Stimulated activated naive CD8-positive, alpha-beta T cell treated with anti-CD3 and anti-CD28 coated beads, Interleukin-15, Interleukin-2, amounts not matched to agents 100 ng/mL and 50 ng/mL, for 24 hours (primary cell): ENCODE data around the gene CAD.
"Not testable (repeated sequence)": the region's sequence is repeated elsewhere in the genome, so short reads cannot be mapped to it uniquely, and the experiment has no call there.

Experiments used
- H3K27ac Mint-ChIP-seq: one replicate; pipeline ENCODE4 v1.8.0; 2021; ENCODE audit warnings: mild to moderate bottlenecking, mixed read lengths
- H3K27me3 Mint-ChIP-seq: one replicate; pipeline ENCODE4 v1.8.0; 2021; ENCODE audit warnings: mixed read lengths
- H3K36me3 Mint-ChIP-seq: one replicate; pipeline ENCODE4 v1.8.0; 2021; ENCODE audit warnings: low read depth, mixed read lengths
- H3K4me1 Mint-ChIP-seq: one replicate; pipeline ENCODE4 v1.8.0; 2021; ENCODE audit warnings: low read depth, mixed read lengths
- H3K4me3 Mint-ChIP-seq: one replicate; pipeline ENCODE4 v1.8.0; 2021; ENCODE audit warnings: mild to moderate bottlenecking, mixed read lengths
- H3K9me3 Mint-ChIP-seq: one replicate; pipeline ENCODE4 v1.8.0; 2021; ENCODE audit warnings: mixed read lengths

The CAD gene

DNA sequence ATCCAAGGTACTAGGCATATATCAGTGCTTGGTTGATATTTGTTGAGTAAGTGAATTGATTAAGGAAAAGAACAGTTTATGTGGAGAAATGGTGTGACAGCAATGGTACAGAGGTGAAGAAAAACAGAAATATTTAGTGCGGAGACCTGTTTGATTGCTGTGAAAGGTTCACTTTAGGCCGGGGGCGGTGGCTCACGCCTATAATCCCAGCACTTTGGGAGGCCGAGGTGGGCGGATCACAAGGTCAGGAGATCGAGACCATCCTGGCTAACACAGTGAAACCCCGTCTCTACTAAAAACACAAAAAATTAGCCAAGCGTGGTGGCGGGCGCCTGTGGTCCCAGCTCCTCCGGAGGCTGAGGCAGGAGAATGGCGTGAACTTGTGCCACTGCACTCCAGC, 51.1 kb downstream of the CAD start:
- H3K4me1 Mint-ChIP-seq: peaks cover 16% of the 10 kb centered on the region

DNA sequence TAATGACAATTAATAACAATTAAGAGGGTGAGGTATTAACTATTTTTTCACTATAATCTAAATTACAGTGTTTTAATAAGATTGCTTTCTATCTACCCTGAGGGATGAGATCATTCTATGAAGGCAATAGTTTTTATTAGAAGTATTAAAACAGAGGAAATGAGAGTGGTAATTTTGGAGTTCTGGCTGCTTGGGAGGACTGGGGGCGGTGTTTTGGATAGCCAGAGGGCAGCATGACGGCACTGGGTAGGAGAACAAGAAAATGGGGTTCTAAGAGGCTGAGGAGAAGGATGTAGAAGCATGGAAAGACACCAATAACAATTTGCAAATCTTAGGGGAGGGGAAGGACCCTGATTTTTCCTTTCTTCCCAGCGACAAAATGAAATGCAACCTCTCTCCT, 53.0 kb downstream of the CAD start:
- Mint-ChIP-seq H3K36me3 (no peaks in the 10 kb centered on the region), H3K9me3 (no peaks in the 10 kb centered on the region), H3K27ac (no peak overlapping the region), H3K4me3 (no peak overlapping the region), H3K27me3 (peaks cover 4% of the 10 kb centered on the region), H3K4me1 (peaks cover 5% of the 10 kb centered on the region)

More for the DNA sequence above, 51.1 kb downstream of the CAD start:
- H3K9me3 Mint-ChIP-seq, H3K36me3 Mint-ChIP-seq, H3K4me3 Mint-ChIP-seq, H3K27ac Mint-ChIP-seq: not testable (repeated sequence)
- peaks cover 15% of the 10 kb centered on the region for H3K27me3 Mint-ChIP-seq

DNA sequence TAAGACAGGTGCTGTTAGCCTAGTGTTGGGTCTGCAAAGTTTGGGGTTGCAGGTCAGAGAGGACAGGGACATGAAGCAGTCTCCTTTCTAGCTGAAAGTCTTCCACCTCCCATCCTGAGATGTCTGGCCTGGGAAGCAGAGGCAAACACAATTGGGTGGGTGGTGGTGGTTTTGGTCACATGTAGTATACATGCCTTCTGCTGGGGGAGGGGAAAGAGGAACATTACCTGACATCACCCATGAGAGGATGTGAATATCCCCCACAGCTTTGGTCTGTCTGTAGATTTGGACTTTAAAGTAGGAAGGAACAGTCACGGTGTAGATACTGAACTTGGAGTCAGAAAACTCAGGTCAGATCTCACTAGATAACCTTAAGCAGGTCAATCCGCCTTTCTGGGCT, 53.5 kb downstream of the CAD start:
- Mint-ChIP-seq H3K36me3 (no peaks in the 10 kb centered on the region), H3K27me3 (peaks cover 4% of the 10 kb centered on the region), H3K4me1 (no peaks in the 10 kb centered on the region), H3K4me3 (no peak overlapping the region), H3K27ac (no peak overlapping the region), H3K9me3 (no peaks in the 10 kb centered on the region)

DNA sequence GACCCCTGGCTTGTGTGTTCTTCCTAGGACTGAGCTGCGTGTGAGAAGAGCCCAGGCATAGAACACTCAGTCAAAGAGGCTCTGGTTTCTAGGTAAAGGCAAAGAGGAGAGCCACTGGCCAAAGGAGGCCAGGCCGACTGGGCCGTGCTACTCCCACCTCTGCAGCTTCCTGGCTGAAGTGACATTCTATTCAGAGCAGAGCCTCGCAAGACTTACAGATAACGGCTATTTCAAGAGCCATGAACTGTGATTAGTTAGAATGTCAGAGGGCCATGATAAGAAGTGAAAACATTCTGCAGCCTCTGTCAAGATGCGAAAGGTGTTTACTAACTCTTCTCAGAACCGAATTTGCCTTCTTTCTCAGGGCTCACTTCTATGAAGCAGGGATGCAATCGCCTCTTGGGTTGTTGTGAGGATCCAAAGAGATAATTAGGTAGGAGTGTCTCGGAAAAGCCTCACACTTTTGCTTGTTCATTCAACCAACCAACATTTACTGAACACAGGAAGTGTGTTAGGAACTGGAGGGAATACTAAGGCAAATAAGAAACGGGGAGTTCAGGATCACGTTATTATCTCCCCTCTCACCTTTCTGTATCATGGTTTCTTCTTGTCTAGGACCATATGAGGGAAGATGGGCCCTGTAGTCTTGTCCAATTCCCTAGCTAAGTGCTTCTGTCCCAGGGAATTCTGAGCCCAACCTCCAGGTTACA, 54.6 kb downstream of the CAD start:
- Mint-ChIP-seq H3K27me3 (peaks cover 4% of the 10 kb centered on the region), H3K27ac (no peak overlapping the region), H3K4me3 (no peak overlapping the region), H3K36me3 (no peaks in the 10 kb centered on the region), H3K9me3 (no peaks in the 10 kb centered on the region), H3K4me1 (no peaks in the 10 kb centered on the region)

DNA sequence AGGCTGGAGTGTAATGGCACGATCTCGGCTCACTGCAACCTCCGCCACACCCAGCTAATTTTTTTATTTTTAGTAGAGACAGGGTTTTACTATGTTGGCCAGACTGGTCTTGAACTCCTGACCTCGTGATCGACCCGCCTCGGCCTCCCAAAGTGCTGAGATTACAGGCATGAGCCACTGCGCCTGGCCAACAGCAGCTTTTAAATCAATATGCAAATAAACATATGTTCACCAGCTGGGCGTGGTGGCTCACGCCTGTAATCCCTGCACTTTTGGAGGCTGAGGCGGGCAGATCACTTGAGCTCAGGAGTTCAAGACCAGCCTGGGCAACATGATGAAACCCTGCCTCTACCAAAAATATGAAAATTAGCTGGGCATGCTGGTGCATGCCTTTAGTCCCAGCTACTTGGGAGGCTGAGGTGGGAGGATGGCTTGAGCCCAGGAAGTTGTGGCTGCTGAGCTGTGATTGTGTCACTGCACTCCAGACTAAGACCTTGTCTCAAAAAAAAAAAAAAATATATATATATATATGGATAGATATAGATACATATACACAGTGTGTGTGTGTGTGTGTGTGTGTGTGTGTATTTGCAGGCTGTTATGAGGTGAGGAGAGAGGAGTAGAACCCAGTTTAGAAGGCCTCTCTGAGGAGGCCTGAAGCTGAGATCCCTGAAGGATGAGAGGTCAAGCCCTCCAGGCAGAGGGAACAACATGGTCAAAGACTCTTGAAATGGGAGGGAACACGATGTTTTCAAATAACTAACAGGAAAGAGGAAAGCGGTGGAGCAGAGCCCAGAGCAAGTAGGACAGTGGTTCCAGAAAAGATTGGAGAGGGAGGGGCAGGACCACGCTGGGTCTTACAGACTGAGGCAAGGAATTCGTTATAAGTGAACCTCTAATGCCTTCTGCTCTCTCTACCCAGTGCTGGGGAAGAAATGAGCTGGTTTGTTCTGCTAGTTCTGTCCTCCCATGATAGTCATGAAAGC, 55.7 kb downstream of the CAD start:
- not testable (repeated sequence) for H3K9me3 Mint-ChIP-seq, H3K4me1 Mint-ChIP-seq, H3K36me3 Mint-ChIP-seq, H3K27me3 Mint-ChIP-seq, H3K4me3 Mint-ChIP-seq, H3K27ac Mint-ChIP-seq

DNA sequence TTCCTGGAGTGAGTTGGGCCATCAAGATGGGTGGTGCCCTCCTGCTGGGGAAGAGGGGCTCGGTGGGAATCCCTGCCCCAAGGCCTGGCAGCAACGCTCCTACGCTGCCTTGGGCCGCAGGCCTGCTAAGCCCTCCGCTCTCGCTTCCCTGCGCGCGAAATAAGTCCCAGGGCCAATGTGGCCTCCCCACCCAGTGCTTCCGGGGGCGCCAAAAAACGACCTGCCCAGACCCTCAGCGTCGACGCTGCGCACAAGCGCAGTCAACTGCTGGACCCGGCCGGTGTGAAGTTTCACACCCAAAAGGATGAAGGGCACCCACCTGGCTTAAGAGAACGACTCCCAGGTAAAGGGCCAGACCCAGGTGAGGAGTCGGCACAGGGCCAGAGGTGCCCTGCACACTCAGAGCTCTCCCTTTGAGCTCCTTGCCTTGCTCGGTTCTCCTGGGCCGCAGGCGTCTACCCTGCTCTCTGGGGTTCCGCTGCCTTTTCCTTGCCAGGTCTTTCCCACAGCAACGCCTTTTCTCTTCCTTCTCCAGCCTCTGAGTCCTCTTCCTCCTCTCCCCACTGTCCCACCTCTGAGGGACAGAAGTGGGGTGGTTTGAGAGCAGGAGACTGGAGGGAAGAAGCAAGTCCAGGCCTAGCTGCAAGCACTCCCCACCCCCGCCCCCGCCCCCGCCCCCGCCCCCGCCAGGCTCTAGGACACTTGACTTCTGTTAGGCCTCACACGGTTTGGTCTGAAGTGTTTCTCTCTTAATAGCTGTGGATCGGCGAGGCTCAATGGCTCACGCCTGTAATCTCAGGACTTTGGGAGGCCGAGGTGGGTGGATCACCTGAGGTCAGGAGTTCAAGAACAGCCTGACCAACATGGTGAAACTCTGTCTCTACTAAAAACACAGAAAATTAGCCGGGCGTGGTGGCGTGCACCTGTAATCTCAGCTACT, 58.3 kb downstream of the CAD start, which contains the start of gene DNAJC5G:
Gene DNAJC5G (plus strand): TSS at position 223 of the 940 bp plus-strand sequence. CDS start 1,296 bp downstream, outside the sequence.
- H3K27me3 Mint-ChIP-seq: peaks cover 8% of the 10 kb centered on the region
- H3K9me3 Mint-ChIP-seq: no peaks in the 10 kb centered on the region
- H3K27ac Mint-ChIP-seq: no peak within 1 kb of the TSS
- H3K36me3 Mint-ChIP-seq: no peaks in the 10 kb centered on the region
- no peak within 1 kb of the TSS for H3K4me3 Mint-ChIP-seq
- no peaks in the 10 kb centered on the region for H3K4me1 Mint-ChIP-seq

DNA sequence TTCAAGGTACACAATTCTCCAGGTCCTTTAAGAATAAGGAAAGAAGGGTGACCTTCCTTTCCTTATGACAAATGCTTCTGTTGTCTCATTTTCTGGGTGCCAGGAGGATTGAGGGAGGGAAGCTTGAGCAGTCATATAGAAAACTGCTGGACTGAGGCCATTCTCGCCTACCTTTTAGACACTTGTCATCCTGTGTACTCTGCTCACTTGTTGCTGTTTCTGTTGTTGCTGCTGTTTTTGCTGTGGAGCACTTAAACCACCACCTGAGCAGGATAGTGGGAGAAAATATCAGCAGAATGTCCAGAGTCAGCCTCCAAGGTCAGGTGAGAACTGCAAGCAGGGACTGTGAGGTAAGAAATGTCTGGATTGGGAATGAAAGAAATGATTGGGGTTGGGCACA, 60.8 kb downstream of the CAD start:
- peaks cover 12% of the 10 kb centered on the region for H3K27me3 Mint-ChIP-seq
- H3K4me3 Mint-ChIP-seq: no peak overlapping the region
- no peaks in the 10 kb centered on the region for H3K36me3 Mint-ChIP-seq
- H3K27ac Mint-ChIP-seq: no peak overlapping the region
- no peaks in the 10 kb centered on the region for H3K9me3 Mint-ChIP-seq
- no peaks in the 10 kb centered on the region for H3K4me1 Mint-ChIP-seq

DNA sequence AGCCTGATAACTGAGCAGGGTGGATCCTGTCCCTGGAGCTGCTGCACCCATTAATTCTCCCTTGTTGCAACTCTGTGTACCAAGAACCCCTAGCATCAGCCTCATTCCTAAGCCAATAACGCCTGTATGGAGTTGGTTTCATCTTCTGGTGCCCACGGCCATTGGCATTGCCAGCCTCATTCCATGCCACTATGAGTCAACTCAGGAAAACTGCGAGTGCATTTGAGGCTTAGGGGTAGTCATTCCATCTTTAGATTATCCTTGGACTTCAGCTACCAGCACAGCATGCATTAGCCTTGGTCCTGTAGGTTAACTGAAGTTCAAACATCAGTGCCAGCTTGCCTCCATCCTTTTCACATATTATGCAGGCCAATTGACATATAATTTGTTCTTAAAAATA, 63.7 kb downstream of the CAD start:
- Mint-ChIP-seq H3K36me3 (no peaks in the 10 kb centered on the region), H3K9me3 (no peaks in the 10 kb centered on the region), H3K4me3 (no peak overlapping the region), H3K27me3 (peaks cover 12% of the 10 kb centered on the region), H3K4me1 (no peaks in the 10 kb centered on the region), H3K27ac (no peak overlapping the region)

DNA sequence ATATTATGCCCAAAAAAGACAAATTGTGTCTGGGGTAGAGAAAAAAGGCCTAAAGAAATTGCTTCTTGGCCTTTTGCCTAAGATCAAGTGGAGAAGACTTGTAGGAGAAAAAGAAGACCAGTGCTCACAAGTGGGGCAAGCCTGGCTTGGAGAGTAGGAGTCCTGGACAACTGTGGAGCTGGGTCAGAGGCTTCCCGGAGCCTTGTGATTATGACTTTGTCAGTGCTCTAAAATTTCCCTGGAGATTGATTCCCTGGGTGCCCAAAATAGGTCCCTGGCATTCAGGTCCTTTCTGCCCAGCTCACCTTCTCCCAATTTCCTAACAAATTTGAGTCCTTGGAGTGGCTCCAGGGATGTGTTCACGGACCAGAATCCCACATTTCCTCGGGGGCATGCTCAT, 64.3 kb downstream of the CAD start:
- Mint-ChIP-seq H3K36me3 (no peaks in the 10 kb centered on the region), H3K9me3 (no peaks in the 10 kb centered on the region), H3K4me1 (no peaks in the 10 kb centered on the region), H3K4me3 (no peak overlapping the region), H3K27ac (no peak overlapping the region), H3K27me3 (peaks cover 12% of the 10 kb centered on the region)

DNA sequence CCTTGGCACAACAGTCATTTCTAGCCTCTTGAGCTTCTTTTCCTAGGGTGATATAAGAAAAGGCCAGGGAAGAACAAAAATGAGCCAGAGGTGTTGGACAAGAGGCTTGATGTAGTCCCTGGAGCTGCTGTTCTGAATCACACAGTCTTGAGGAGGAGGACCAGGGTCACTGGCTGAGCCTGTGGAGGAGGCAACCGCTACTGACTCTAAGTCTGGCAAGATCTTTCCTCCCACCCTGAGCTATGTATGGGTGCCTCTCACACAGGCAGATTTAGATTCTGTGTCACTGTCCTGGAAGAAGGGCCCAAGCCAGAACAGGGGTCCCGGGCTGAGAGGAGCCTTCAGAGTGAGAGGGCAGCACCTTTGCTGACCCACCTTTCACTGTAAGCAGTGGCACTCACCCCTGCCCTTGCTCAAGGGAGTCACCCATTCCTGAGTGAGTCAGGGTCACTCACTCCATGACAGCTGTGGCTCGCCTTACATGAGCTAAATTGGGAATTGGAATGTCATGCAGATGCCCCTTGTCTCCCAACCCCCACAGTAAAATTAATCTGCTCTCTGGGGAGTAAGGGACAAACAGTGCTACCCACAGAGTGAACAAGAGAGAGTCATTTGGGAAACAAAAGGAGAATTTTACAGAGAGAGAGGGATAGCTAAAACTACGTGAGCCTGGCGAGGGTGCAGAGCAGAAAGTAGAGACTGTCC, 64.8 kb downstream of the CAD start, which contains the start of gene TRIM54:
Gene TRIM54 (plus strand): TSS at position 575 of the 705 bp plus-strand sequence. CDS start 303 bp downstream, outside the sequence.
- Mint-ChIP-seq H3K9me3 (no peaks in the 10 kb centered on the region), H3K36me3 (no peaks in the 10 kb centered on the region), H3K27ac (no peak within 1 kb of the TSS), H3K4me3 (no peak within 1 kb of the TSS), H3K4me1 (no peaks in the 10 kb centered on the region), H3K27me3 (peaks cover 12% of the 10 kb centered on the region)

DNA sequence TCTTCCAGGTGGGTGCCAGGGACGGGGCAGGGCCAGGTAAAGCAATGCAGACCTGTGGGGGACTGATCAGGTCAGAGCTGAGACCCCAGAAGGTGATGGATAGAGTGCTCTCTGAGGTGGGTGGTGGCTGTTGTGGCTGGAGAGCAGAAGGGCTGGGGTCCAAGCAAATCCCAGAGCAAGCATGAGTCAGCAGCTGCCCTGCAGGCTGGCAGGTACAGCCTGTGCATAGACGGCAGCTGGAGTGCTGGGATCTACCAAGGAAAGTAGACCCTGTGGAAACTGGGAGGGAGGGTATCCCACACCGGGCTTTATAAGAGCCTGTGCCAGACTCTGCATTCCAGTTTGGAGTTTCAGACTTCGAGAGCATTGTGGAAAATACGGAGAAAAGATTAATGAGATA, 65.7 kb downstream of the CAD start:
- Mint-ChIP-seq H3K4me3 (no peak overlapping the region), H3K9me3 (no peaks in the 10 kb centered on the region), H3K4me1 (no peaks in the 10 kb centered on the region), H3K27me3 (peaks cover 8% of the 10 kb centered on the region), H3K36me3 (no peaks in the 10 kb centered on the region), H3K27ac (no peak overlapping the region)

DNA sequence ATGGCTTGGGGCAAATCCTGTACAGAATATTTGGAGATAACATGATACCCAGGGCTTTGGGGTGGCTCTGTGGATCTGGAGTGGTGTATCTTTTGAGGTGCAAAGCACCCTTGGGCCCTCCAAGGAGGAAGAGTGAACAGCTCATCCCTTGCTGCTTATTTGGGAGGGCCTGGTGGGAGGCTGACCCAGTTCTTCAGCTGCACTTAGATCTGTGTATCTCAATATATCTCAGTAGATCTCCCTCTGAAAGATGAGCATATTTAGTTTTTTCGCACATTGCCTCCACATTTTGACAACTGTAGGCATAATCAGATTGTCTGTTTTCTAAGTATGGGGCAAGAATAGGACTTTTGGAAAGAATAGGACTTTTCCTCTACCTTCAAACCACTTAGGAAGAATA, 67.8 kb downstream of the CAD start:
- Mint-ChIP-seq H3K27ac (no peak overlapping the region), H3K4me1 (no peaks in the 10 kb centered on the region)

DNA sequence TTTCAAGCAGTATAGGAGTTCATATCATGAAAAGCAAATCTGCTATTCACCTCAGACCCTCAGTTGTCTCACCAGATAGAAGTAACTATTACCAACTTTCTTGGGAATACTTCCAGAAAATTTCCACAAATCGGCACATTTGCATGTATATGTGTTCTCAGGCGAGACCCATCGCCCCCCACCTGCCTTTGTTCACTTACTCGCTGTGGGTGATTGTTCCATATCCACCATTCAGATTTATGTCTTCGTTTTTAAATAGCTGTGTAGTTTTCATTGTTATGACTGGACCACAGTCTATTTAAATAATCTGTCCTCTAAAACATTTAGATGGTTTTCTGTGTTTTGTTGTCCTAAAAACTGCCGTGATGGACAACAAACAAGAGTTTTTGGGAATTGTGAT, 68.3 kb downstream of the CAD start:
- no peak overlapping the region for H3K4me3 Mint-ChIP-seq
- no peaks in the 10 kb centered on the region for H3K9me3 Mint-ChIP-seq
- no peaks in the 10 kb centered on the region for H3K36me3 Mint-ChIP-seq
- H3K4me1 Mint-ChIP-seq: no peaks in the 10 kb centered on the region
- H3K27ac Mint-ChIP-seq: no peak overlapping the region
- H3K27me3 Mint-ChIP-seq: peaks cover 4% of the 10 kb centered on the region

More for the DNA sequence above, 67.8 kb downstream of the CAD start:
- Mint-ChIP-seq H3K36me3 (no peaks in the 10 kb centered on the region), H3K27me3 (peaks cover 4% of the 10 kb centered on the region), H3K4me3 (no peak overlapping the region), H3K9me3 (no peaks in the 10 kb centered on the region)

DNA sequence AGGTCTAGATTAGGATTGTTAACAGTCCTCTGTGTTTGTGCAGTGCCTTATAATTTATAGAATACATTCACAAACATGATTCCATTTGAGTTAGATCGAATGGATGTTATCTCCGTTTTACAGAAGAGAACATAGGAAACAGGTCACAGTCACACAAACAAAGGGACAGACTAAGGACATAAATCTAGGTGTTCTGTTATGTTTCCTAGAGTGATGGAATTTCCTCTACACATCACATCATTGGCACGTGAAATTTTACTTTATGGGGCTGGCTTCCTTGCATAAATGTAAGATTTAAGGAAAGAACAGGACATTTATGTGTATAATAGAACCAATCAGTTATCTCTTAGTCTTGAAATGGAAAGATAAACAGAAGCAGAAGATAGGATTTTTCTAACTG, 71.4 kb downstream of the CAD start:
- H3K9me3 Mint-ChIP-seq: no peaks in the 10 kb centered on the region
- no peaks in the 10 kb centered on the region for H3K4me1 Mint-ChIP-seq
- H3K27me3 Mint-ChIP-seq: no peaks in the 10 kb centered on the region
- H3K4me3 Mint-ChIP-seq: no peak overlapping the region
- no peak overlapping the region for H3K27ac Mint-ChIP-seq
- no peaks in the 10 kb centered on the region for H3K36me3 Mint-ChIP-seq
